ENCODE measurements around the gene EXOC2.

DNA sequence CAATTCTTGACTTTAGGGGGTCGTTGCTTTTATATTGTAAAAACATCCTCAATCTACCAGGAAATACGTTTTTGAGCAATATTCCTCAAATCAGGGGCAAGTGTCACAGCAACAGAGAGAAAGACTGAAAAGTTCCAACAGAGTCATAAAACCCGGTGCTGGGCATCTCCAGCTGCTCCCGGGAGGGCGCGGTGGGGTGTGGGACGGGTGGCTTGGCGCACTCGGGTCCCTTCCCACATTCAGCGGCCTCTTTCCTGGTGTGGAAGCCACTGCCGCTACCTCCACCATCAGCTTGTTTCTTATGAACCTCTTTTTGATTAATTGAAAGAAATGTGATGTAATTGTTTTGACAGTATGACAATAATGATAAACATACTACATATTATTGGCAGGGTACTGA, 203.2 kb downstream of the EXOC2 start:
- TF ChIP-seq FOXP2 (optimal IDR thresholded peaks at IDR 0.05; ENCODE audit: borderline replicate concordance, extremely low read depth, extremely low read length, insufficient read depth): no peak
- TF ChIP-seq POLR2AphosphoS5 (IDR thresholded peaks at IDR 0.05; ENCODE audit: low read depth, low read length): no peak
